PC-3 (cell line): ENCODE results near the gene UCKL1.

Experiments used
- EZH2 ChIP-seq: fragments of 300-600 bp; sonication (generic); IDR thresholded peaks from one replicate; pipeline ENCODE4 v1.6.1; 2017; ENCODE audit warnings: antibody characterized with exemption, mild to moderate bottlenecking, low read length; ENCODE audit not compliant: unreplicated experiment
- EZH2phosphoT487 ChIP-seq: fragments of 300-600 bp; sonication (generic); IDR thresholded peaks from 2 replicates; pipeline ENCODE4 v1.6.1; 2018; ENCODE audit warnings: mild to moderate bottlenecking, antibody characterized with exemption, low read length, borderline replicate concordance
- TF ChIP-seq, protein P1 (sequence below): fragments of 300-600 bp; sonication (generic); conservative IDR thresholded peaks from 2 replicates; pipeline ENCODE4 v1.5.1; 2017; ENCODE audit warnings: antibody characterized with exemption, low read depth, mild to moderate bottlenecking, low read length

- TF ChIP-seq, protein P1, sequence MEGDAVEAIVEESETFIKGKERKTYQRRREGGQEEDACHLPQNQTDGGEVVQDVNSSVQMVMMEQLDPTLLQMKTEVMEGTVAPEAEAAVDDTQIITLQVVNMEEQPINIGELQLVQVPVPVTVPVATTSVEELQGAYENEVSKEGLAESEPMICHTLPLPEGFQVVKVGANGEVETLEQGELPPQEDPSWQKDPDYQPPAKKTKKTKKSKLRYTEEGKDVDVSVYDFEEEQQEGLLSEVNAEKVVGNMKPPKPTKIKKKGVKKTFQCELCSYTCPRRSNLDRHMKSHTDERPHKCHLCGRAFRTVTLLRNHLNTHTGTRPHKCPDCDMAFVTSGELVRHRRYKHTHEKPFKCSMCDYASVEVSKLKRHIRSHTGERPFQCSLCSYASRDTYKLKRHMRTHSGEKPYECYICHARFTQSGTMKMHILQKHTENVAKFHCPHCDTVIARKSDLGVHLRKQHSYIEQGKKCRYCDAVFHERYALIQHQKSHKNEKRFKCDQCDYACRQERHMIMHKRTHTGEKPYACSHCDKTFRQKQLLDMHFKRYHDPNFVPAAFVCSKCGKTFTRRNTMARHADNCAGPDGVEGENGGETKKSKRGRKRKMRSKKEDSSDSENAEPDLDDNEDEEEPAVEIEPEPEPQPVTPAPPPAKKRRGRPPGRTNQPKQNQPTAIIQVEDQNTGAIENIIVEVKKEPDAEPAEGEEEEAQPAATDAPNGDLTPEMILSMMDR: no peak
- TF ChIP-seq EZH2 (no peak), EZH2phosphoT487 (no peak)
Observed at GRCh38 chr20:63980317-63980805, 24.1 kb upstream of the UCKL1 start.
